Fibroblast of pulmonary artery (primary cell): ENCODE measurements around the gene YTHDF1.

Experiments used
- DNase-seq: peaks from one replicate; pipeline ENCODE4 v3.0.0-alpha.2; 2010; ENCODE audit warnings: low read depth
- H3K4me3 ChIP-seq: replicated peaks from 2 replicates; pipeline ENCODE4 v1.5.1; 2011; ENCODE audit warnings: low read depth, mild to moderate bottlenecking, control low read depth, low read length, moderate library complexity
- TF ChIP-seq, protein P1 (sequence below): IDR thresholded peaks from 2 replicates; pipeline ENCODE4 v1.5.1; 2011; ENCODE audit warnings: mild to moderate bottlenecking, control low read depth, low read length, inconsistent platforms; ENCODE audit errors: missing control alignments

The YTHDF1 gene

DNA sequence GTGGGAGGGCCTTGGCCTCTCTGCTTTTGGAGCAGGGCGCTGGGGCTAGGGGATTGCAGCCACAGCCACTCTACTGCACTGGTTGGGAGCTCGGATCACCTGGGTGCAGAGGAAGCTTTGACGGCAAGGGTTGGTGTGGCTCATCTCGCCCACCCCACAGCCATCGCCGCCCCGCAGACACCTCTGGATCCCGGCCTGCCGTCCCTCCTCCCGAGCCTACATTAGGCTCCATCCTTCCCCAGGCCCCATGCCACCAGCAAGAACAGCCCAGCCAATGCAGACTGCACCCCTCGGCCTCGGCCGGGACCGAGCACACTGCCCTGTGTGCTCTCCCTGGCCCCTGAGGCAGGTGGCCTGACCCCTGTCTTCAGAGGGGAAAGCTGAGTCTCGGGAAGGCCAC is 44.6 kb upstream of the YTHDF1 start:
- H3K4me3 ChIP-seq: no peak overlapping the region
- TF ChIP-seq, protein P1, sequence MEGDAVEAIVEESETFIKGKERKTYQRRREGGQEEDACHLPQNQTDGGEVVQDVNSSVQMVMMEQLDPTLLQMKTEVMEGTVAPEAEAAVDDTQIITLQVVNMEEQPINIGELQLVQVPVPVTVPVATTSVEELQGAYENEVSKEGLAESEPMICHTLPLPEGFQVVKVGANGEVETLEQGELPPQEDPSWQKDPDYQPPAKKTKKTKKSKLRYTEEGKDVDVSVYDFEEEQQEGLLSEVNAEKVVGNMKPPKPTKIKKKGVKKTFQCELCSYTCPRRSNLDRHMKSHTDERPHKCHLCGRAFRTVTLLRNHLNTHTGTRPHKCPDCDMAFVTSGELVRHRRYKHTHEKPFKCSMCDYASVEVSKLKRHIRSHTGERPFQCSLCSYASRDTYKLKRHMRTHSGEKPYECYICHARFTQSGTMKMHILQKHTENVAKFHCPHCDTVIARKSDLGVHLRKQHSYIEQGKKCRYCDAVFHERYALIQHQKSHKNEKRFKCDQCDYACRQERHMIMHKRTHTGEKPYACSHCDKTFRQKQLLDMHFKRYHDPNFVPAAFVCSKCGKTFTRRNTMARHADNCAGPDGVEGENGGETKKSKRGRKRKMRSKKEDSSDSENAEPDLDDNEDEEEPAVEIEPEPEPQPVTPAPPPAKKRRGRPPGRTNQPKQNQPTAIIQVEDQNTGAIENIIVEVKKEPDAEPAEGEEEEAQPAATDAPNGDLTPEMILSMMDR: no peak
- no peak for DNase-seq

DNA sequence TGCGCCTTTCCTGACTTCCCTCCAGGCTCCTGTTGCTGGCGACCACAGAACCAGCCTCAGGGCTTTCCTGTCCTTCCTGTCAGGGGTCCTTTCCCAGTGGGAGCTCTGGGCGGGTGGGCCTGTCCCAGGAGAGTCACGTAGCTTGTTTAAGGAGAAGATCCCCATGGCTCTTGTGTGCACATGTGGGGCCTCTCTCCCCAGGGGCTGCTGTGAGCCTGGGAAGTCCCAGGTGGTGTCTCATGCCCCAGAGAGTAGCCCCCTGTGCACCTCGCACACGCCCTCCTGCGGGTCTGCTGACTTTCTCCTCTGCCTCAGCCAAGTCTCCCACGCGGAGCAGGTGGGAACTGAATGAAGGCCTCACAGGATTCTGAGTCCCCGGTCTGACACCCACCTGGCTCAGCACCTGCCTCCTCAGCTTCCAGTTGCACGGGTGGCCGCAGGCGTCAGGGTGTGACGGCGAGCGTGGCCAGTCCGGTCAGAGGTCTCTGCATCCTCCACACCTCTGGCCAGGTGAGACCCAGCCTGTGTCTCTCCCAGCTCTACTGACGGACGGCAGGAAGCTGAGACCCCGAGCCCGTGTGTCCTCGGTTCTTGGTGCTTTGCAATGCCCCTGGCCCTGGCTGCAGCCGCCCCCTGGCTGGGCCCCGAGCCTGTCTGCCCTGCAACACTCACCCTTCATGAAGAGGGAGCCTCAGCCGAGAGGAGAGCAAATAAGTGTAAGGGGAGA is 44.0 kb upstream of the YTHDF1 start:
- no peak for DNase-seq
- TF ChIP-seq, protein P1: no peak

DNA sequence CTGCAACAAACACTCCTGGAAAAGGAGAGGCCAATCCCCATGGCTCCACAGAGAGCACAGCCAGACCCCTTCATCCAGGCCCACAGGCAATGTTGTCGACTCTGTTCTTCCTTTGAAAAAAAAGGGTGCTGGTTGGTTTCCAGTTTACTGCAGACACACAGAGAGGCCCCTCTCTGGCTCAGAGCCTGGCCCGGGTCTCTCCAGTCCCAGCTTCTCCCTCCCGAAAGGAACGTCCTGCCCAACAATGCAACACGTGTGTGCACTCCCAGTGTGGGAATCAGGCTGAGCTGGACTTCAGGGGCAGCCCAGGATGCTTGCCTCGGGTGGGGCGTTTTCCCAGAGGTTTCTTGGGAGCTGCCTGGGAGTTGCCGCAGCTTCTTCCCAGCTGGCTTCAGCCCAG is 42.9 kb upstream of the YTHDF1 start:
- TF ChIP-seq, protein P1: no peak
- H3K4me3 ChIP-seq: no peak overlapping the region
- DNase-seq: peak; percentile 13

More for the DNA sequence above, 44.0 kb upstream of the YTHDF1 start:
- no peak overlapping the region for H3K4me3 ChIP-seq

DNA sequence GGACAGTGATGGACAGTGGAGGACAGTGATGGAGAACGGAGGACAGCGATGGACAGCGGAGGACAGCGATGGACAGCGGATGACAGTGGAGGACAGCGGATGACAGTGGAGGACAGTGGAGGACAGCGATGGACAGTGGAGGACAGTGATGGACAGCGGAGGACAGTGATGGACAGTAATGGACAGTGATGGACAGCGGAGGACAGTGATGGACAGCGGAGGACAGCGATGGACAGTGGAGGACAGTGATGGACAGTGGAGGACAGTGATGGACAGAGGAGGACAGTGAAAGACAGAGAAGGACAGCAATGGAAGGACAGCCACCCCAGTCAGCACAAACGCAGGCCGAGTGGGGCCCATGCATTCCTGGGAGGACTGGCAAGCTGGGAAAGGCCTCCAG is 41.7 kb upstream of the YTHDF1 start:
- TF ChIP-seq, protein P1: no peak
- no peak for DNase-seq

DNA sequence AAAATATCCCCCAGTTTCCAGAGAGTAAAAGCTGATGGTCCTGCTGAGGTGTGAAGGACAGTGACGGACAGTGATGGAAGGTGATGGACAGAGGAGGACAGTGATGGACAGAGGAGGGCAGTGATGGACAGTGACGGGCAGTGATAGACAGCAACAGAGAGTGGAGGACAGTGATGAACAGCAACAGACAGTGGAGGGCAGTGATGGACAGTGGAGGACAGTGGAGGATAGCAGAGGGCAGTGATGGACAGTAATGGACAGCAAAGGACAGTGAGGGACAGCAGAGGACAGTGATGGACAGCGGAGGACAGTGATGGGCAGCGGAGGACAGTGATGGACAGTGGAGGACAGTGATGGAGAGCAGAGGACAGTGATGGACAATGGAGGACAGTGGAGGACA is 41.0 kb upstream of the YTHDF1 start:
- TF ChIP-seq, protein P1: no peak

More for the DNA sequence above, 41.7 kb upstream of the YTHDF1 start:
- no peak overlapping the region for H3K4me3 ChIP-seq

DNA sequence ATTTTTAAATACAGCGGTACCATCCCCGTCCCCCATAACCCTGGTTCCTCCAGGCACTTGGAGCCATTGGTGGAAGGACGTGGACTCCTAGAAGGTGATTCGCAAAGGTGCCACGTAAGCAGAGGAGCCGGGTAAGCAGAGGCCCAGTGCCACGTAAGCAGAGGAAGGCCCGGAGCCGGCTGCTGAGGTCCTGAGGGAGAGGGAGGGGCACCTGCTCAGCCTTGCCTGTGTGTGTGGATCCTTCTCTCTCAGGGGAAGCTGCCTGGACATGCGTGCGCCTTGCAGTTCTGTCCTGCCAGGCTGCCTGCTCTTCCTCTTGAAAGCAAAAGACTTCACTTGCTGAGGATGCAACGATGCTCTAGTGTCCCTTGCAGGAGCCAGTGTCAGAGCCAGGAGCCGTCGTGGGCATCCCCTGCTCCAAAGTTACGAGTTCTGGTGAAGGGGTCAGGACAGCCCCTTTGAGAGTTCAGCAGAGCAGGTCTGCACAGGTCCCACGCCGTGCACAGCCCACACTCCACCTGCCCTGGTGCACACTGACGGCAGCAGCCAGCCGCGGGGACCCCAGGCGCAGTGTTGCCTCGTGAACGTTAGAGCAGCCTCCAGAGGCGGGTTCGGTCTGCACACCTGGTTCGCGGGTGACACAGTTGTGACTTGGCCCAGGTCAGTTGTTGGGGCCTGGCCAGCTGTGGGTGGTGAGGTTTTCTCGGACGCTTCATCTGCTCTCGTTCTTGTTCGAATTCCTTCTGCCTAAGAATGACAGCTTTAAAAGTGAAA is 40.2 kb upstream of the YTHDF1 start:
- no peak for DNase-seq
- TF ChIP-seq, protein P1: no peak
- H3K4me3 ChIP-seq: no peak overlapping the region

More for the DNA sequence above, 41.0 kb upstream of the YTHDF1 start:
- no peak for DNase-seq
- H3K4me3 ChIP-seq: no peak overlapping the region
